ENCODE data around the gene GDF2. TPM values are rescaled to one million over a fixed set of nuclear protein-coding genes. Genes with fewer than 3 reads are reported as not detected.

Gene GDF2
- total RNA-seq, 2 donors from 2014 or later = not detected

DNA sequence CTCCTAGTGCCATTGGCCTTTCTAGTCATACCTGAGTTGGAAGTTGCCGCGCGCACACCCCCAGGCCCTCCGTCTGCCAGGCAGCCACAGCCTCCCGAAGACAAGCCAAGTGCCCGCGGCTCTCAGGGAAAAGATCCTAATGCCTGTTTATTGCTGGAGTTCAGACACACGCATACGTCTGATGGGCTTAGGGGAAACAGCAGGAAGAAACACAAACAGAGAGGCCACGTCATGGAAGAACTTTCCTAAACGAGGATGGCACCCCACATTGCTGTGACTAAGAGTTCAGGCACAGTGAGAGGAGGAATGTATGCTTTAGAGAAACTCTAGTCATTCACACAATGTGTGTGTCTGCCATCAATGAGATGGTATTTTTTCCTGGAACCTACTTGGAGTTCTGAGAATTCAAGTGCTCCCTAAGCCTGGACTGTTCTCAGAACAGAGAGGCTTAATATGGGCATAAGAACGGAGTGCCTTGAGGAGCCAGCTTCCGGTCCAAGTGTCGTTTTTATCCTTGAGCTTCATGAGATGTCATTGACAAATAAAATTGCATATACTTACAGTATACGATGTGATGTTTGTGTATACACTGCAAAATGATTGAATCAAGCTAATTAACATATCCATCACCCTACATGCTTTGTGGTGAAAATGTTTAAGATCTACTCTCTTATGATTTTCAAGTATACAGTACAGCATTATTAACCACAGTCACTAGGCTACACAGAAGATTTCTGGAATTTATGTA lies 14.3 kb downstream of the GDF2 start:
- Histone ChIP-seq H3K36me3 (no peaks in the 10 kb centered on the region), H3K27ac (no peak overlapping the region), H3K4me3 (no peak overlapping the region), H3K4me1 (peaks cover 3% of the 10 kb centered on the region), H3K27me3 (no peaks in the 10 kb centered on the region), H3K9me3 (no peaks in the 10 kb centered on the region), H3K9ac (ENCODE audit: low read depth in 2 of 2, low read length in 2 of 2) (no peak overlapping the region)
- DNase-seq = no peak
- intact Hi-C loops (cut with DNase I) = no loop called here
- TF ChIP-seq, protein P1, sequence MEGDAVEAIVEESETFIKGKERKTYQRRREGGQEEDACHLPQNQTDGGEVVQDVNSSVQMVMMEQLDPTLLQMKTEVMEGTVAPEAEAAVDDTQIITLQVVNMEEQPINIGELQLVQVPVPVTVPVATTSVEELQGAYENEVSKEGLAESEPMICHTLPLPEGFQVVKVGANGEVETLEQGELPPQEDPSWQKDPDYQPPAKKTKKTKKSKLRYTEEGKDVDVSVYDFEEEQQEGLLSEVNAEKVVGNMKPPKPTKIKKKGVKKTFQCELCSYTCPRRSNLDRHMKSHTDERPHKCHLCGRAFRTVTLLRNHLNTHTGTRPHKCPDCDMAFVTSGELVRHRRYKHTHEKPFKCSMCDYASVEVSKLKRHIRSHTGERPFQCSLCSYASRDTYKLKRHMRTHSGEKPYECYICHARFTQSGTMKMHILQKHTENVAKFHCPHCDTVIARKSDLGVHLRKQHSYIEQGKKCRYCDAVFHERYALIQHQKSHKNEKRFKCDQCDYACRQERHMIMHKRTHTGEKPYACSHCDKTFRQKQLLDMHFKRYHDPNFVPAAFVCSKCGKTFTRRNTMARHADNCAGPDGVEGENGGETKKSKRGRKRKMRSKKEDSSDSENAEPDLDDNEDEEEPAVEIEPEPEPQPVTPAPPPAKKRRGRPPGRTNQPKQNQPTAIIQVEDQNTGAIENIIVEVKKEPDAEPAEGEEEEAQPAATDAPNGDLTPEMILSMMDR (IDR thresholded peaks at IDR 0.05) = no peak

GRCh38 chr10:47337310-47337709 lies 15.1 kb downstream of the GDF2 start:
- no peaks in the 10 kb centered on the region for H3K36me3 ChIP-seq
- no peaks in the 10 kb centered on the region for H3K9me3 ChIP-seq
- H3K27me3 ChIP-seq = no peaks in the 10 kb centered on the region
- no peak overlapping the region for H3K4me3 ChIP-seq
- intact Hi-C loops (cut with DNase I) = no loop called here
- H3K9ac ChIP-seq (ENCODE audit: low read depth in 2 of 2, low read length in 2 of 2) = no peak overlapping the region
- DNase-seq = no peak
- no peak overlapping the region for H3K27ac ChIP-seq
- H3K4me1 ChIP-seq = peaks cover 3% of the 10 kb centered on the region
- TF ChIP-seq, protein P1 (IDR thresholded peaks at IDR 0.05) = no peak

DNA sequence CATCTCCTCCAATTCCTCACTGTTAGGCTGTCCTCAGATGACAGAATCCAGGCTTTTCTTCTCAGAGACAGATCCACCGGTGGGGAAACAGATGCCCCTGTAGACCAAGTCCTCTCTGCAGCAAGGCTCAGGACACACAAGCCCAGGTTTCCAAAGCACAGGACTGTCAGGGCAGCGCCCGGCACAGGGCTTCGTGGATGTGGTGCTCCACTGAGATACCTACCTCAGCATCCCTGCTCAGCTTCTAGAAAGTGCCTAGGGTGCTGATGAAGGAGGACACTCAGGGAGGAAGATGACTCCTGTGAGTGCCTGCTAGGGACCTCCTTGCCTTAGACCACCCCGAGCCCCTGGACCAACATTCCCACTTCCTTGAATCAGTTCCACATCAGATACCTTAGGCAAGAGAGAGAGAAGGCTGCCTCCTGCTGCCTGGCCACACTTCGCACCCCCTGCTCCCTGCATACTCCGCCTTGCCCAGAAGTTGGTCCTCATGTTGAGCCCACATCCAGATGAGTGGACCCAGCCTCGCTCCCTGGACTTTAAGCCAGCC lies 17.0 kb downstream of the GDF2 start:
- TF ChIP-seq, protein P1 (IDR thresholded peaks at IDR 0.05) = no peak
- no peaks in the 10 kb centered on the region for H3K36me3 ChIP-seq
- no peaks in the 10 kb centered on the region for H3K27me3 ChIP-seq
- intact Hi-C loops (cut with DNase I) = no loop called here
- H3K4me1 ChIP-seq = peaks cover 3% of the 10 kb centered on the region
- no peak overlapping the region for H3K4me3 ChIP-seq
- H3K9ac ChIP-seq (ENCODE audit: low read depth in 2 of 2, low read length in 2 of 2) = no peak overlapping the region
- H3K27ac ChIP-seq = no peak overlapping the region
- no peak for DNase-seq
- H3K9me3 ChIP-seq = no peaks in the 10 kb centered on the region

GRCh38 chr10:47339759-47340607 lies 17.7 kb downstream of the GDF2 start:
- H3K27ac ChIP-seq = no peak overlapping the region
- H3K36me3 ChIP-seq = no peaks in the 10 kb centered on the region
- no peaks in the 10 kb centered on the region for H3K9me3 ChIP-seq
- no peak for DNase-seq
- no peak overlapping the region for H3K4me3 ChIP-seq
- H3K9ac ChIP-seq (ENCODE audit: low read depth in 2 of 2, low read length in 2 of 2) = no peak overlapping the region
- intact Hi-C loops (cut with DNase I) = no loop called here
- TF ChIP-seq, protein P1 (IDR thresholded peaks at IDR 0.05) = no peak
- no peaks in the 10 kb centered on the region for H3K27me3 ChIP-seq
- peaks cover 3% of the 10 kb centered on the region for H3K4me1 ChIP-seq

- intact Hi-C loops (cut with DNase I) = no loop called here
- H3K4me1 ChIP-seq = peaks cover 3% of the 10 kb centered on the region
- no peaks in the 10 kb centered on the region for H3K36me3 ChIP-seq
- H3K27ac ChIP-seq = no peak overlapping the region
- no peaks in the 10 kb centered on the region for H3K27me3 ChIP-seq
- DNase-seq = peak; percentile 80
- H3K4me3 ChIP-seq = no peak overlapping the region
- TF ChIP-seq, protein P1 (IDR thresholded peaks at IDR 0.05) = peak; percentile 97
- H3K9ac ChIP-seq (ENCODE audit: low read depth in 2 of 2, low read length in 2 of 2) = no peak overlapping the region
- H3K9me3 ChIP-seq = no peaks in the 10 kb centered on the region
Measured at GRCh38 chr10:47340608-47341170, 18.4 kb downstream of the GDF2 start.
